ENCODE measurements around the gene LBHD1.
"Not testable (repeated sequence)": the region's sequence is repeated elsewhere in the genome, so short reads cannot be mapped to it uniquely, and the experiment has no call there.

The LBHD1 gene

DNA sequence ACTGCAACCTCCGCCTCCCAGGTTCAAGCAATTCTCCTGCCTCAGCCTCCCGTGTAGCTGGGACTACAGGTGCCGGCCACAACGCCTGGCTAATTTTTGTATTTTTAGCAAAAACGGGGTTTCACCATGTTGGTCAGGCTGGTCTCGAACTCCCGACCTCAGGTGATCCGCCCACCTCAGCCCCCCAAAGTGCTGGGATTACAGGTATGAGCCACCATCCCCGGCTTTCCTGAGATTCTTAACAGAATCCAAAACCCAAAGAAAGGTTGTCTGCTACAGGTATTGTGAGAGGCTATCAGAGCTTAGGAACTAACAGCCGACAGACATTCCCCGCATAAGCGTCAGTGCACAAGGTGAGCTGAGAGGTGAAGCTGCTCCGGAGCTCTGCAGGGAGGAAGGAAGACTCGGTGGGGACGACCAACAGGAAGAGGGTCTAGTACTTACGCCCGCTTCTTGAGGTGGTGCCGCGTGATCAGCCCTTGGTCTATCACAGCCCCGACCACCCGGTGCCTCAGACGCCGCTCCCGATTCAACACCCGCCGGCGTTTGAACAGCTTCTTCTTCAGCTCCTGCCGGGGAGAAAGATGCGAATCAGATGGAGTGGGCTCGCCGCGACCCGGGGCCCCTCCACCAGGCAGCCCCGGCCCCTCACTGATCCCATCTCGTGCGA, 7.5 kb downstream of the LBHD1 start:
- DNase-seq (ENCODE audit: low read depth in 2 of 2) = peak in 1 of 2 donors; percentile 14

DNA sequence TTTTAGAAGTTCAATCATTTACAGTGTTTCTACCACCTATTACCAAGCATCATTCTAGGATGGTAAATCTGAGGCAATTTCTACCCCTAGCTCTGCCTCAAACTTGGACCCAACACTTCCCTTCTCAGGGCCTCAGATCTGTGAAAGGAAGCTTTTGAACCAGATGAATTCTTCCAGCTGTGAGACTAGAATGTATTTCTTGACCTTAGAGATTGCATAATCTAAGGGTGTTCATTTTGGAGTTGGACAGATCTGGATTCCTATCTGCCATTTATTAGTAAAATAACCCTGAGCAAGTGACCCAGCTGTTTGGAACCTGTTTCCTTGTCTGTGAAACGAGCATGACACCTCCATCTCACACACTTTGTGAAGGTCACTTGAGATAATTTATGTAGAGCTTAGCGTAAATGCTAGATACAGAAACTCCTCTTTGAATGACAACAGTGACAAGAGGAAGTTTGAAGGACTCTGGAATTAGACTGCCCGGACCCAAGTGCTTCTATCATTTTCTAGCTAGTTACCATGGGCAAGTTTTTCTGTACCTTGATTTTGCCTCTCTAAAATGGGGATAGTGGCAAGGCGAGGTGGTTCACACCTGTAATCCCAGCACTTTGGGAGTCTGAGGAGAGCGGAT, 15.2 kb downstream of the LBHD1 start:
- no peak for DNase-seq (ENCODE audit: low read depth in 2 of 2)

- no peak for DNase-seq (ENCODE audit: low read depth in 2 of 2)
Measured at GRCh38 chr11:62654297-62654696, 17.8 kb downstream of the LBHD1 start.

DNA sequence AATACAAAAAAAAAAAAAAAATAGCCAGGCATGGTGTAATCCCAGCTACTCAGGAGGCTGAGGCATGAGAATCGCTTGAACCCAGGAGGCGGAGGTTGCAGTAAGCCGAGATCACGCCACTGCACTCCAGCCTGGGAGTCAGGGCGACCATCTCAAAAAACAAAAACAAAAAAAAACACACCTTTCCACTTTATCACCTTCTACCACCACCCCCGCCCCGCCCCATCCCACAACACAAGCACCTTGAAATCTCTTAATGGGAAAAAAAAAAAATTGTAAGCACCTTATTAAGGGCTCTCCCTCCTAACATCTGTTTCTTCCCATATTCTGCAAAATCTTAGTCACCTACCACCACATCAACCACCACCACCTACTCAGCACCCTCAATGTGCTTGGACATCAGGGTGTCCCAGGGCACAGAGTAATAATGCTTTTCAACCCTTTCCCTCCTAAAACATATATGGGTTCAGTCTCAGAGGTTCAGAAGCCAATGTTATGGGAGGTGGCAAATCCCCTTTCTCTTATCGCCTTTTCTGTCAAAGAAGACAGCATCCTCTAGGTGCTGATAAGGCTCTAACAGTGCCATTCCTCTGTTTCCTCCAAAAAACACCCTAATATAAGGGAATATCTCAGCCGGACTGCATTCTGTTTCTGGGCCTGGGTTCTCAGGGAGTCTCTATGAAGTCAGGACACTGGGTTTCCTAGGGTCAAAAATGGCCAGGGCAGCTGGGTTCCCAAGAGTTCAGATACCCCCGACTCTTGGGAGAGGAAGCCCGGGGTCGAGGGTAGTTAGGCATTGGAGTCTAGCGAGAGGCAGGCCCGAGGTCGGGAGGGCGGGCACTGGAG, 19.7 kb downstream of the LBHD1 start:
- no peak for DNase-seq (ENCODE audit: low read depth in 2 of 2)

DNA sequence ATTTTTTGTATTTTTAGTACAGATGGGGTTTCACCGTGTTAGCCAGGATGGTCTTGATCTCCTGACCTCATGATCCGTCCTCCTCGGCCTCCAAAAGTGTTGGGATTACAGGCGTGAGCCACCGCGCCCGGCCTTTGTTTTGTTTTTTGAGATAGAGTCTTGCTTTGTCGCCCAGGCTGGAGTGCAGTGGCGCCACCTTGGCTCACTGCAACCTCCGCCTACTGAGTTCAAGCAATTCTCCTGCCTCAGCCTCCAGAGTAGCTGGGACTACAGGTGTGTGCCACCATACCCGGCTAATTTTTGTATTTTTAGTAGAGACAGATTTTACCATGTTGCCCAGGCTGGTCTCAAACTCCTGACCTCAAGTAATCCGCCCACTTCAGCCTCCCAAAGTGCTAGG, 21.8 kb downstream of the LBHD1 start:
- not testable (repeated sequence) for DNase-seq (ENCODE audit: low read depth in 2 of 2)

DNA sequence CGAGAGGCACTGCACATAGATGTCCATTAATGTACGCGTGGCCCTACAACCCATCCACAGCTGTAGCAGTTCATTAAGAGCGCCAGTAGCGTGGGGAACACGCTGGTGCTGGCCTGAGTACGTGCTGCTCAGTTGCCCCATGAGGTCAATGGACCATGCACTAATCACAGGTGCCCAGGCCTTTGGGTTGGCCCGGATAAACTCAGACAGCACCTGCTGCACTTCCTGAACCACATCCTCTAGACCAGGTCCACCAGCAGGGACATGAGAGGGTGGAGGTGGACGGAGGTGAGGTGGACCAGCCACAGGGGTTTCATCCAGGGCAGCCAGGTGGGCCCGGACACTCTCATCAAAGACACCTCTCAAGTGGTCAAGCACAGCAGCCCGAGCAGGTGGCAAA, 22.6 kb downstream of the LBHD1 start:
- no peak for DNase-seq (ENCODE audit: low read depth in 2 of 2)

- DNase-seq (ENCODE audit: low read depth in 2 of 2) = no peak
Measured at GRCh38 chr11:62648967-62649364, 23.1 kb downstream of the LBHD1 start.

DNA sequence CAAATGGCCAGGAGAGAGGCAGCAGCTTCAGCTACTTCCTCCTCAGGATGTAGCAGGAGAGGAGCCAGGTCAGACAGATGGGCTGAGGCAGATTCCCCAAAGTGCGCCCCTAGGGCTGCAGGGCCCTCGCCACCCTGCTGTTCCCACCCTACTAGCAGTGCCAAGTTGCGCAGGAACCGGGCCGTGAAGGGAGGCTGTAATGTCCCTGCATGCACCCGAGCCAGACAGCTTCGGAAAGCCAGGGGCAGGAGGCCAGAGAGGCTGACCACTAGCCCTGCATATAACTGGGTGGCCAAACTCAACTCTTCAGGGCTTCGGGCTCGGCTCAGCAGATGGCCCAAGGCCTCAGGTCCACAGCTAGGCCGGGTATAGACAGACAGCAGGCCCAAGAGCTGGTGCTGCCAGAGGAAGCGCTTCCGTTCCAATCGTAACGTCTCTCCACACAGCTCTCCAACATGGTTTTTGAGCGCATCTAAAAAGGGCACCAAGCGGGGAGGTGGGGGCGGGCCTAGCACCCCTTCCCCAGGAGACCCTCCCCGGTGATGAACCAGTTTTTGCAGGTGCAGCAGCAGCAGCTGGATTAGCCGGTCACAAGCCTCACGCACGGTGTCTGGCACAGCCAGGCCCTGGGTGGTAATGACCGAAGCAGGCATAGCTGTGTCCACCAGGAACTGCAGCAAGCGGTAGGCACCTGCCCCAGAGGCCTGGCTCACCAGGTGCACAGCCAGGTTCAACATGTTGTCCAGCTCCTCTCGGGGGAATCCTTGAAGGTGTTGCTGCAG, 23.7 kb downstream of the LBHD1 start:
- no peak for DNase-seq (ENCODE audit: low read depth in 2 of 2)

DNA sequence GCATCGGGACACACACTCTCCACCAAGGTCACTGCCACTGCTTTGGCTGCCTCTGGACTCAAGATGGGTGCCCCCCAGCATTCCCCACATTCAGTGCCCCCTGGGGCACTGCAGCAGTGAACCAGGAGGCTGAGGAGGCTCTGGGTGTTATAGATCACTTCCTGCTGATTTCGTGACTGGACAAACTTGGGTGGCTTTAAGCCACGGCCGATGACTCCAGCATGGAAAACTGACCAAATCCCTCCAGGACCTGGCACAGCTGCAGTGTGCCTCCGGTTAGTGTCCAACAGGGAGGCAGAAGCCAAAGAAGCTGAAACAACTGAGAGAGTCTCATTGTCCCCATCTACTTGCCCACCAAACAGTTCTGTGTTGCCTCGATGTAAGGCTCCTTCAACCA, 24.5 kb downstream of the LBHD1 start:
- DNase-seq (ENCODE audit: low read depth in 2 of 2) = no peak

GRCh38 chr11:62646825-62647608, 25.1 kb downstream of the LBHD1 start:
- no peak for DNase-seq (ENCODE audit: low read depth in 2 of 2)

DNA sequence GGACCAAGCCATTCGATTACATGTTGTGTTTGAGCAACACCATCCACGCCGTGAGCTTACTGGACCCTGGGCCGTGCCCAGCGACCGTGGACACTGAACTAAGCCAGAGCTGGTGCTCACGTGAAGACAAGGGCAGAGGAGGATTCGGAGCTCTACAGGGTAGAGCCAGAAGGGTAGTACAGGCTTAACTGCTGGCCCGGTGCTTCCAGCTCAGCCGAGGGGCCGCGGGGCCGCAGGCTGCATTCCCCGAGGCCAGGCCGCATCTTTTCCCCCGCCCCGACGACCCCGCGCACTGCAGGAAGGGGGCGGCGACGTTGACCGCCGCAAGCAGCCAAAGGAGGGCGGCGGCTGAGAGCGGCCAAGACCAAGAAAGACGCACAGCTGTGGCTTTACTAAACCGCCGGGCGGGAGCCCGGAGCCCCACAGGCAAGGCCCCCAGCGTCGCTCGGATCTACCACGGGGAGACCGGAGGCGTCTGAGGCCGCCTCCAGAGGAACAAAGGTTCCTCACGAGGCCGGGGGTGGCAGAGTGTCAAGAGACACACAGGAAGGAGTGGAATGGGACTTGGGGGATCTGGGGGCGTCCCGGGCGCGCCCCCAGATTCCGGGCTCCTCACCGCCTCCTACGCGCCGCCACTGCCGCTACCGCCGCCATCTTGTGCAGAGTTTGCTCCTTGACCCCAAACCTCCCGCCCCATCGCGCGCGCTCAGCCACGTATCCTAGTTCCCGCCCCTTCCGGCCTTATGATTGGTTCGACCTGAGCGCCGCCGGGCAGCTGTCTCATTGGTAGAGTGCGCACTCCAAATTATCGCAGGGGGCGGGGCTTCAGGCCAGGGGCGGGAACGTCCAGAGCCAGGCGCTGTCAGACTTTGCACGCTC, 25.9 kb downstream of the LBHD1 start, which contains the start of gene GANAB:
Gene GANAB, minus strand, starts transcription at position 668 of the 879 bp plus-strand sequence. Its CDS starts 14 bp downstream, at position 654.
- peak; percentile 98 to 99 for DNase-seq (ENCODE audit: low read depth in 2 of 2)

GRCh38 chr11:62645671-62645945, 26.5 kb downstream of the LBHD1 start:
- no peak for DNase-seq (ENCODE audit: low read depth in 2 of 2)

- DNase-seq (ENCODE audit: low read depth in 2 of 2) = no peak
Measured at GRCh38 chr11:62644220-62644619, 27.8 kb downstream of the LBHD1 start.

DNA sequence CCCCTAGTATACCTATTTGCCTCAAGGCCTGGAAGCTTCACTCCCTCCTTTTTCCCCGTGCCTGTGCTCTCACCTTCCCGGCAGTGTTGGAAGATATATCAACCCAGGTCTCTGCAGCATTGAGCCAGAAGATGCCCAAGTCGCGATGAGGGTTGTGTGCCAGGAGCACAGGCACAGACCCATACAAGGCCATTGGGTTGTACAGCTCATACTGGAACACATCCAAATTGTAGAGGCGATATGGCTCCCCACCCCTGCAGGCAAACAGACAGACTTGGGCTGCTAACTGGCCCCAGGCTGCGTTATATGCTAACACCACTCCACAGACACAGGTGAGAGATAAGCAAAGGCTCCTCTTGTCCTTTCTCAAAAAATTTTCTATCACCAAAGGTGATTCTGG, 39.6 kb downstream of the LBHD1 start:
- DNase-seq (ENCODE audit: low read depth in 2 of 2) = no peak

GRCh38 chr11:62627713-62628112, 44.4 kb downstream of the LBHD1 start:
- no peak for DNase-seq (ENCODE audit: low read depth in 2 of 2)

DNA sequence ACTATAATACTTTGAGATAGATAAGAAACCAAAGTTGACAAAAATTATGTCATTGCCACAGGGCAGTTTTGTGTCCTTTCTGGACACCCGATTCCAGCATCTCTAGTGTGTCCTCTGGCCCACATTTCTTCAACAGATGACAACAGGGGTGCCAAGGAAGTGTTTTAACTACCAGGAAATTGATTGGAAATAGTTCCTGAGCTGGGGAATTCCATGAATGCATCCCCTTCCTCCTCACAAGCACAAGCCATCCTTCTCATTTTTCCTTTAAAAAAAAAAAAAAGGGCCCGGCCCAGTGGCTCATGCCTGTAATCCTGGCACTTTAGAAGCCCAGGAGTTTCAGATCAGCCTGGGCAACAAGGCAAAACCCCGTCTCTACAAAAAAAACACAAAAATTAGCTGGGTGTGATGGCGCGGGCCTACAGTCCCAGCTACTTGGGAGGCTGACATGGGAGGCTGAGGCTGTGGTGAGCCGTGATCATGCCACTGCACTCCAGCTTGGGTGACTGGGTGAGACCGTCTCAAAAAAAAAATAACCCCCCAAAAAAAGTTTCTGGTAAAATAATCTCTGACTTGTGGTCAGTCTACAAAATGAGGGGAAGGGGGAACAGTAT, 49.5 kb downstream of the LBHD1 start:
- DNase-seq (ENCODE audit: low read depth in 2 of 2) = no peak

DNA sequence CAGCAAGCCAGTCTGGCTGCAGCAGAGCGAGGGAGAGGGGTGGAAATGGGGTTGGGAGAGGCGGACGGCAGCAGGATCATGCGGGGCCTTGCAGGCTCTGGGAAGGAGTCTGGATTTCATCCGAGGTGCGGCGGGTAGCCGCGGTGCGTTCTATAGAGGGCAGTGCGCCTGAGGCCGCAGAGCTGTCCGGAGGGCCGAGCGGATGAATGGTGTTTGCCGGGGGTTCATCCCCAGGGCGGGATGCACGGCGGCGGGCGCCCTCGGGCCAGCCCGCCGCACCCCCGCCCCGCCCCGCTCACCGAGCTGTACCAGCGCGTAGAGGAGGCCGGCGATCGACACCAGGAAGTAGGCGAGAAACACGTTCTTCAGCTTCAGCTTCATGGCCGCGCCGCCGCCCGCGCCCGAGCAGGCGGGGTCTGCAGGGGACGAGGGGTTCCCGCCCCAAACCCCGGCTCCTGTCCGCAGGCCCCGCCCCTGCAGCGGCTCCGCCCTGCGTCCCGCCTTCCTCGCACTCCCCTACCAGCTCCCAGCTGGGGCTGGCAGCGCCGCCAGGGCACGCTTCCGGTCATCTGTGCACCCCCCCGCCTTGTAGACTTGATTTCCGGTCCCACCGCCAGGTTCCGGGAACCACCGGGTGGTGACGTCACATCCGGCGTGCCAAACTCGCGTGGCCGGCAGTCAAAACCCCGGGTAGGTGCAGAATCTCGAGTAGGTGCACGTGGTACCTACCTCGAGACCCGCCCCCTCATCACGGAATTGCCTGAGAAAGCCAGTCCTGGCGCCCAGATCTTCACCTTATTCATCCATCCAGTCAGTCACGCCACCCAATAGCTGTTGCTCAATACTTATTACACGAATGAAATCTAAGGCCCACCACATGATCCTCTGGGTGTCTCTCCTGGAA, 50.2 kb downstream of the LBHD1 start, which contains the start of gene B3GAT3:
Gene B3GAT3, minus strand, starts transcription at position 420 of the 904 bp plus-strand sequence. Its CDS starts 39 bp downstream, at position 381.
- DNase-seq (ENCODE audit: low read depth in 2 of 2) = peak; percentile 97 to 98

- DNase-seq (ENCODE audit: low read depth in 2 of 2) = no peak
Measured at GRCh38 chr11:62621027-62621566, 51.0 kb downstream of the LBHD1 start.
